HepG2 (cell line): ENCODE measurements around the gene CENPP.

Experiments used
- CREM ChIP-seq, 2 experiments: sonication (generic) in 1 of 2; formaldehyde crosslinking in 1 of 2; IDR thresholded peaks; 2 replicates each; pipeline versions ENCODE4 v1.4.0 to v1.6.1; 2016 to 2020; ENCODE audit warnings: antibody characterized with exemption in 1 of 2, mild to moderate bottlenecking in 1 of 2, missing genetic modification reagents in 1 of 2
- MLLT10 ChIP-seq: sonication (generic); formaldehyde crosslinking; IDR thresholded peaks from 2 replicates; pipeline ENCODE4 v1.4.0; 2020; ENCODE audit warnings: missing genetic modification reagents
- MXI1 ChIP-seq: IDR thresholded peaks from 3 replicates; pipeline ENCODE4 v1.6.1; 2012; ENCODE audit warnings: low read depth, low read length, inconsistent platforms, borderline replicate concordance
- POLR2A ChIP-seq, 2 experiments: IDR thresholded peaks; 2 replicates each; pipeline ENCODE4 v1.6.1; 2011; ENCODE audit warnings: low read depth in 2 of 2, low read length in 2 of 2, mild to moderate bottlenecking in 1 of 2, moderate library complexity in 1 of 2; ENCODE audit not compliant: insufficient read depth in 1 of 2
- POLR2AphosphoS5 ChIP-seq: IDR thresholded peaks from 2 replicates; pipeline ENCODE4 v1.6.1; 2012; ENCODE audit warnings: low read depth, low read length
- YY1 ChIP-seq: IDR thresholded peaks from 2 replicates; pipeline ENCODE4 v1.6.1; 2011; ENCODE audit warnings: low read length, low read depth, moderate library complexity, mild to moderate bottlenecking; ENCODE audit not compliant: insufficient read depth, insufficient replicate concordance
- ZNF20 ChIP-seq: sonication (generic); formaldehyde crosslinking; IDR thresholded peaks from 2 replicates; pipeline ENCODE4 v1.4.0; 2020; ENCODE audit warnings: mild to moderate bottlenecking, moderate library complexity, missing genetic modification reagents
- ZNF225 ChIP-seq: sonication (generic); formaldehyde crosslinking; IDR thresholded peaks from 2 replicates; pipeline ENCODE4 v1.4.0; 2020; ENCODE audit warnings: mild to moderate bottlenecking, missing genetic modification reagents
- ZNF354B ChIP-seq: sonication (generic); formaldehyde crosslinking; IDR thresholded peaks from 2 replicates; pipeline ENCODE4 v1.8.0; 2022; ENCODE audit warnings: mild to moderate bottlenecking, missing genetic modification reagents
- TF ChIP-seq, protein P1 (sequence below), 2 experiments: IDR thresholded peaks; 2 replicates each; pipeline ENCODE4 v1.6.1; 2011 to 2012; ENCODE audit warnings: low read length in 2 of 2, borderline replicate concordance in 1 of 2, low read depth in 1 of 2, mild to moderate bottlenecking in 1 of 2, moderate library complexity in 1 of 2
- TF ChIP-seq, protein P2 (sequence below): sonication (generic); formaldehyde crosslinking; IDR thresholded peaks from 2 replicates; pipeline ENCODE4 v1.8.1; 2023; ENCODE audit warnings: mild to moderate bottlenecking, missing genetic modification reagents, borderline replicate concordance

DNA sequence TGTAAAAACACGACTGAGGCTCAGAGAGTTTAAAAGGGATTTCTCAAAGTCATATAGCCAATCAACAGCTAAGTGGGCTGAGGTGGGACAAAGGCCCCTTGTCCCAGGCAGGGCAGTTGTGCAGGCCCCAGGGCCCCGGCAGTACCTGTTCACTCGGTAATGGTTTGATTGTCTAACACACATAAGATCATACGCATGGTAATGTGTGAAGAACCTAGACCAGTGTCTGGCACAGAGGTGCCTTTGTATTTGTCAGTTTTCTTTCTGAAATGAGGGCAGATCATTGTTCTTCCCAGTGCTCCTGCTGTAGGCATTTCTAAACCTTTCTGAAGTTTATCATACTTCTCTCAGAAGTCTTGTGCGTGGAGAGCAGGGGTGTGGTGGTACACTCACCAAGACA, 277.3 kb downstream of the CENPP start:
- no peak for TF ChIP-seq MLLT10
- TF ChIP-seq MXI1: no peak
- no peak for TF ChIP-seq ZNF225 (CRISPR knock-in tag)
- TF ChIP-seq, protein P1, sequence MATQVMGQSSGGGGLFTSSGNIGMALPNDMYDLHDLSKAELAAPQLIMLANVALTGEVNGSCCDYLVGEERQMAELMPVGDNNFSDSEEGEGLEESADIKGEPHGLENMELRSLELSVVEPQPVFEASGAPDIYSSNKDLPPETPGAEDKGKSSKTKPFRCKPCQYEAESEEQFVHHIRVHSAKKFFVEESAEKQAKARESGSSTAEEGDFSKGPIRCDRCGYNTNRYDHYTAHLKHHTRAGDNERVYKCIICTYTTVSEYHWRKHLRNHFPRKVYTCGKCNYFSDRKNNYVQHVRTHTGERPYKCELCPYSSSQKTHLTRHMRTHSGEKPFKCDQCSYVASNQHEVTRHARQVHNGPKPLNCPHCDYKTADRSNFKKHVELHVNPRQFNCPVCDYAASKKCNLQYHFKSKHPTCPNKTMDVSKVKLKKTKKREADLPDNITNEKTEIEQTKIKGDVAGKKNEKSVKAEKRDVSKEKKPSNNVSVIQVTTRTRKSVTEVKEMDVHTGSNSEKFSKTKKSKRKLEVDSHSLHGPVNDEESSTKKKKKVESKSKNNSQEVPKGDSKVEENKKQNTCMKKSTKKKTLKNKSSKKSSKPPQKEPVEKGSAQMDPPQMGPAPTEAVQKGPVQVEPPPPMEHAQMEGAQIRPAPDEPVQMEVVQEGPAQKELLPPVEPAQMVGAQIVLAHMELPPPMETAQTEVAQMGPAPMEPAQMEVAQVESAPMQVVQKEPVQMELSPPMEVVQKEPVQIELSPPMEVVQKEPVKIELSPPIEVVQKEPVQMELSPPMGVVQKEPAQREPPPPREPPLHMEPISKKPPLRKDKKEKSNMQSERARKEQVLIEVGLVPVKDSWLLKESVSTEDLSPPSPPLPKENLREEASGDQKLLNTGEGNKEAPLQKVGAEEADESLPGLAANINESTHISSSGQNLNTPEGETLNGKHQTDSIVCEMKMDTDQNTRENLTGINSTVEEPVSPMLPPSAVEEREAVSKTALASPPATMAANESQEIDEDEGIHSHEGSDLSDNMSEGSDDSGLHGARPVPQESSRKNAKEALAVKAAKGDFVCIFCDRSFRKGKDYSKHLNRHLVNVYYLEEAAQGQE (IDR thresholded peaks at IDR 0.05; ENCODE audit: borderline replicate concordance in 1 of 2, low read depth in 1 of 2, low read length in 2 of 2): no peak
- no peak for TF ChIP-seq POLR2A (IDR thresholded peaks at IDR 0.05; ENCODE audit: insufficient read depth in 1 of 2, low read depth in 2 of 2, low read length in 2 of 2)
- TF ChIP-seq ZNF20: no peak
- no peak for TF ChIP-seq POLR2AphosphoS5
- no peak for TF ChIP-seq YY1
- TF ChIP-seq CREM (IDR thresholded peaks at IDR 0.05): no peak
- TF ChIP-seq CREM (CRISPR knock-in tag; IDR thresholded peaks at IDR 0.05): no peak
- TF ChIP-seq ZNF354B (CRISPR knock-in tag): no peak
- TF ChIP-seq, protein P2, sequence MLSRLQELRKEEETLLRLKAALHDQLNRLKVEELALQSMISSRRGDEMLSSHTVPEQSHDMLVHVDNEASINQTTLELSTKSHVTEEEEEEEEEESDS (CRISPR knock-in tag): no peak
